Mammary epithelial cell (primary cell): ENCODE measurements around the gene PRAF2.

ENCODE experiments used
- EZH2 ChIP-seq: IDR thresholded peaks from 2 replicates; pipeline ENCODE4 v1.6.1; 2012; ENCODE audit warnings: low read length, inconsistent platforms, borderline replicate concordance
- TF ChIP-seq, protein P1 (sequence below), 2 donors: IDR thresholded peaks in 1 of 2; conservative IDR thresholded peaks in 1 of 2; 2 replicates each; pipeline ENCODE4 v1.5.1; 2011 to 2012; ENCODE audit warnings: inconsistent platforms in 2 of 2, low read length in 2 of 2, mild to moderate bottlenecking in 2 of 2, control low read depth in 1 of 2, low read depth in 1 of 2; ENCODE audit not compliant: insufficient read depth in 1 of 2; ENCODE audit errors: extremely low read depth in 1 of 2

DNA sequence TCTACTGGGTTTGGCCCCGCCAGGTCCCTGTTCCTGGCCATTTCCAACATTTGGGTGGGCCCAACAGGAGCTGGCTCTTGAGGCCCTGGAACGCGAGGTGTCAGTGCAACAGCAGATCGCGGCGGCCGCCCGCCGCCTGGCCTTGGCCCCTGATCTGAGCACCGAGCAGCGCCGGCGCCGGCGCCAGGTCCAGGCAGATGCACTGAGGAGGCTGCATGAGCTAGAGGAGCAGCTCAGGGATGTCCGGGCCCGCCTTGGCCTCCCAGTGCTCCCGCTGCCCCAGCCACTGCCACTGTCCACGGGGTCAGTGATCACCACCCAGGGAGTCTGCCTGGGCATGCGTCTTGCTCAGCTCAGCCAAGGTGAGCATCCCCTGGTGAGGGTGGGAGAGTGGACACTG lies 9.5 kb downstream of the PRAF2 start:
- TF ChIP-seq, protein P1, sequence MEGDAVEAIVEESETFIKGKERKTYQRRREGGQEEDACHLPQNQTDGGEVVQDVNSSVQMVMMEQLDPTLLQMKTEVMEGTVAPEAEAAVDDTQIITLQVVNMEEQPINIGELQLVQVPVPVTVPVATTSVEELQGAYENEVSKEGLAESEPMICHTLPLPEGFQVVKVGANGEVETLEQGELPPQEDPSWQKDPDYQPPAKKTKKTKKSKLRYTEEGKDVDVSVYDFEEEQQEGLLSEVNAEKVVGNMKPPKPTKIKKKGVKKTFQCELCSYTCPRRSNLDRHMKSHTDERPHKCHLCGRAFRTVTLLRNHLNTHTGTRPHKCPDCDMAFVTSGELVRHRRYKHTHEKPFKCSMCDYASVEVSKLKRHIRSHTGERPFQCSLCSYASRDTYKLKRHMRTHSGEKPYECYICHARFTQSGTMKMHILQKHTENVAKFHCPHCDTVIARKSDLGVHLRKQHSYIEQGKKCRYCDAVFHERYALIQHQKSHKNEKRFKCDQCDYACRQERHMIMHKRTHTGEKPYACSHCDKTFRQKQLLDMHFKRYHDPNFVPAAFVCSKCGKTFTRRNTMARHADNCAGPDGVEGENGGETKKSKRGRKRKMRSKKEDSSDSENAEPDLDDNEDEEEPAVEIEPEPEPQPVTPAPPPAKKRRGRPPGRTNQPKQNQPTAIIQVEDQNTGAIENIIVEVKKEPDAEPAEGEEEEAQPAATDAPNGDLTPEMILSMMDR (conservative IDR thresholded peaks at IDR 0.05 in 1 of 2, IDR thresholded peaks at IDR 0.05 in 1 of 2; ENCODE audit: extremely low read depth in 1 of 2, insufficient read depth in 1 of 2, low read depth in 1 of 2, low read length in 2 of 2): no peak
- TF ChIP-seq EZH2: no peak
